B cell (primary cell): ENCODE results near the gene MBTPS1. TPM values are rescaled to one million over a fixed set of nuclear protein-coding genes. Genes with fewer than 3 reads are reported as not detected.

Source experiments
- ATAC-seq: fragments of 200-7000 bp; cut with Tn5 transposase; one replicate; pipeline ENCODE4 v1.10.0; 2021; ENCODE audit warnings: low read depth, mild to moderate bottlenecking, moderate number of reproducible peaks, moderate library complexity
- CTCF ChIA-PET: fragments of 350-600 bp; sonication (Branson Sonifier 250); formaldehyde crosslinking; loops from one replicate; lab custom pipeline; 2021; ENCODE audit warnings: antibody characterized with exemption, inconsistent platforms; lab: Charles Lee
- POLR2A ChIA-PET: fragments of 350-600 bp; sonication (Branson Sonifier 250); formaldehyde crosslinking; loops from one replicate; lab custom pipeline; 2021; ENCODE audit warnings: antibody characterized with exemption; lab: Charles Lee
- DNase-seq: peaks from one replicate; pipeline ENCODE4 v3.0.0; 2013
- H2AFZ ChIP-seq: 2 replicates; pipeline ENCODE4 v1.6.1; 2012; ENCODE audit warnings: mild to moderate bottlenecking, low read depth, low read length; ENCODE audit not compliant: insufficient read depth, poor library complexity, severe bottlenecking
- H3K27ac ChIP-seq, 2 donors: 1 replicate in 1 of 2; 2 replicates in 1 of 2; pipeline ENCODE4 v1.5.1; 2012 to 2013; ENCODE audit warnings: low read length in 2 of 2, mild to moderate bottlenecking in 2 of 2, moderate library complexity in 1 of 2
- H3K27me3 ChIP-seq, 4 experiments: fragments of 200-600 bp in 1 of 4; sonication (generic) in 1 of 4; replicated peaks in 1 of 4; 1 replicate in 2 of 4; 2 replicates in 2 of 4; pipeline versions ENCODE4 v1.6.1 to v1.7.0; 2013 to 2016; ENCODE audit warnings: low read length in 3 of 4, mild to moderate bottlenecking in 2 of 4, mixed read lengths in 1 of 4, moderate library complexity in 1 of 4; ENCODE audit not compliant: insufficient read depth in 4 of 4, control insufficient read depth in 3 of 4; ENCODE audit errors: control extremely low read depth in 1 of 4
- H3K36me3 ChIP-seq, 2 experiments: replicated peaks in 1 of 2; 1 replicate in 1 of 2; 2 replicates in 1 of 2; pipeline versions ENCODE4 v1.6.1 to v1.7.1; 2013; ENCODE audit warnings: low read length in 1 of 2; ENCODE audit not compliant: insufficient read depth in 2 of 2, control insufficient read depth in 1 of 2; ENCODE audit errors: control extremely low read depth in 1 of 2, extremely low read depth in 1 of 2
- H3K4me1 ChIP-seq, 2 donors: fragments of 200-600 bp in 1 of 2; sonication (generic) in 1 of 2; 1 replicate in 1 of 2; 2 replicates in 1 of 2; pipeline versions ENCODE4 v1.5.1 to v1.6.1; 2013 to 2017; ENCODE audit warnings: low read length in 2 of 2; ENCODE audit not compliant: control insufficient read depth in 2 of 2, insufficient read depth in 2 of 2
- H3K4me2 ChIP-seq: replicated peaks from 2 replicates; pipeline ENCODE3; 2012; ENCODE audit warnings: mild to moderate bottlenecking, low read depth, low read length; ENCODE audit not compliant: poor library complexity, severe bottlenecking
- H3K4me3 ChIP-seq, 5 experiments: fragments of 200-600 bp in 1 of 5; sonication (generic) in 1 of 5; 1 replicate in 3 of 5; 2 replicates in 2 of 5; pipeline versions ENCODE4 v1.5.1 to v1.7.0; 2011 to 2016; ENCODE audit warnings: low read length in 4 of 5, mild to moderate bottlenecking in 4 of 5, low read depth in 2 of 5, control low read depth in 1 of 5, moderate library complexity in 1 of 5; ENCODE audit not compliant: insufficient read depth in 1 of 5; ENCODE audit errors: control extremely low read depth in 1 of 5, extremely low read depth in 1 of 5
- H3K79me2 ChIP-seq: fragments of 200-600 bp; sonication (generic); one replicate; pipeline ENCODE4 v1.6.0; 2016; ENCODE audit warnings: low read length; ENCODE audit not compliant: control insufficient read depth, insufficient read depth
- H3K9ac ChIP-seq: fragments of 200-600 bp; sonication (generic); 2 replicates; pipeline ENCODE4 v1.6.1; 2017; ENCODE audit warnings: mild to moderate bottlenecking, low read length, moderate library complexity
- H3K9me3 ChIP-seq, 3 donors: one replicate each; pipeline versions ENCODE4 v1.6.1 to v1.7.1; 2013; ENCODE audit warnings: low read length in 2 of 3; ENCODE audit not compliant: control insufficient read depth in 2 of 3, insufficient read depth in 1 of 3; ENCODE audit errors: control extremely low read depth in 1 of 3
- H4K20me1 ChIP-seq: 2 replicates; pipeline ENCODE4 v1.6.0; 2012; ENCODE audit warnings: mild to moderate bottlenecking, low read length; ENCODE audit not compliant: insufficient read depth, control insufficient read depth, poor library complexity, severe bottlenecking
- H3K27ac Mint-ChIP-seq: one replicate; pipeline ENCODE4 v1.8.0; 2021; ENCODE audit warnings: mixed read lengths
- H3K27me3 Mint-ChIP-seq: one replicate; pipeline ENCODE4 v1.8.0; 2021; ENCODE audit warnings: mixed read lengths
- H3K4me1 Mint-ChIP-seq: one replicate; pipeline ENCODE4 v1.8.0; 2021; ENCODE audit warnings: mixed read lengths
- H3K4me3 Mint-ChIP-seq: one replicate; pipeline ENCODE4 v1.8.0; 2021; ENCODE audit warnings: mixed read lengths
- H3K9me3 Mint-ChIP-seq: one replicate; pipeline ENCODE4 v1.8.0; 2022; ENCODE audit warnings: mixed read lengths; ENCODE audit not compliant: insufficient read depth
- CTCF ChIP-seq: fragments of 200-600 bp; IDR thresholded peaks from one replicate; pipeline ENCODE4 v1.8.0; 2022; ENCODE audit warnings: antibody characterized with exemption, mild to moderate bottlenecking
- EZH2 ChIP-seq: IDR thresholded peaks from 2 replicates; pipeline ENCODE4 v1.6.1; 2012; ENCODE audit warnings: borderline replicate concordance, low read depth, mild to moderate bottlenecking, moderate library complexity, low read length; ENCODE audit not compliant: insufficient read depth, poor library complexity, severe bottlenecking
- WGBS: methylation state at CpG from one replicate; pipeline ENCODE4 v1.1.5; 2013; ENCODE audit warnings: missing lambda C conversion rate; ENCODE audit not compliant: insufficient coverage; 5-methylcytosine and 5-hydroxymethylcytosine counted together
- intact Hi-C: fragments of 100-400 bp; cut with micrococcal nuclease; formaldehyde crosslinking; loops from one replicate; pipeline ENCODE4 v1.10.0; 2022
- polyA plus RNA-seq: library from polyadenylated mRNA; depleted of rRNA; stranded (reverse); fragments of >200 nt; gene quantifications from 2 replicates; pipeline ENCODE4 v1.2.3, GENCODE V29; 2012
- total RNA-seq, 2 donors: library from RNA; stranded (reverse); fragments of 120-200 nt in 1 of 2; gene quantifications; 1 replicate in 1 of 2; 2 replicates in 1 of 2; pipeline versions ENCODE4 v1.2.3 to v1.2.4, GENCODE V29; 2013 to 2022

Gene MBTPS1
- total and polyA plus RNA-seq, 2 donors (not counting 1 experiment from before 2014, with no cell fraction given), result 85.9 to 120 TPM

GRCh38 chr16:84159800-84160199 lies 43.1 kb upstream of the MBTPS1 start:
- Histone ChIP-seq H3K4me1 (no peaks in the 10 kb centered on the region), H4K20me1 (no peaks in the 10 kb centered on the region), H3K9me3 (no peaks in the 10 kb centered on the region), H3K4me2 (no peak overlapping the region), H3K27ac (no peak overlapping the region), H2AFZ (no peak overlapping the region), H3K36me3 (no peaks in the 10 kb centered on the region), H3K4me3 (no peak overlapping the region), H3K27me3 (peaks cover 0 to 2% (median 0%) of the 10 kb centered on the region in 4 experiments), H3K79me2 (no peaks in the 10 kb centered on the region), H3K9ac (no peak overlapping the region)
- Mint-ChIP-seq H3K9me3 (no peaks in the 10 kb centered on the region), H3K4me1 (no peaks in the 10 kb centered on the region), H3K4me3 (no peak overlapping the region), H3K27me3 (peaks cover 52% of the 10 kb centered on the region), H3K27ac (no peak overlapping the region)
- ChIA-PET POLR2A (interaction anchor here (0.9 kb wide), 1 partner anchor 43 kb away, joined by 3 read pairs; the partner anchor contains the start of gene MBTPS1), CTCF (no interaction called here)
- intact Hi-C loops, result no loop called here
- no peak for ATAC-seq
- TF ChIP-seq EZH2 (no peak), CTCF (no peak)
- DNase-seq, result no peak
- no CpG with 5 or more reads among the region's 1 CpG for WGBS

DNA sequence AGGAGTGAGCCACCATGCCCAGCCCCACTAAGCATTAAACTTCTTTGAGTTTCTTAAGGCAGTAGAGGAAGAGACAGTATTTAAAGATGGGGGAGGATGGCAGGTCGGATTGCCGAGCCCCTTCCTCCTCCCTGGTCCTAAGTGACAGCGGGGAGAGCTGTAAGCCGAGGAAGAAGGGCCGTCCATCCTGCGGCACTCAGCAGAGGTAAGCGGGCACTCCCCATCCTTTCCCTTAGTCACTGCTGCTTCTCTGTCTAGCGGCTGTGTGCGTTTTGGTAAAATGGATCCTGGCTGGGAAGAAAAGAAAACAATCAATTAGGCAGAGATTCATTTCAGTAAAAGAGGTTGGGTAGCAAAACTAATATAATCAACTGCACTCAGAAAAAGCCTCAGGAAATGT lies 42.3 kb upstream of the MBTPS1 start:
- Histone ChIP-seq H3K27me3 (peaks cover 0 to 2% (median 0%) of the 10 kb centered on the region in 4 experiments), H3K9me3 (no peaks in the 10 kb centered on the region), H3K27ac (no peak overlapping the region), H4K20me1 (no peaks in the 10 kb centered on the region), H2AFZ (no peak overlapping the region), H3K4me2 (no peak overlapping the region), H3K4me3 (no peak overlapping the region), H3K36me3 (no peaks in the 10 kb centered on the region), H3K4me1 (no peaks in the 10 kb centered on the region), H3K9ac (no peak overlapping the region), H3K79me2 (no peaks in the 10 kb centered on the region)
- Mint-ChIP-seq H3K4me3 (no peak overlapping the region), H3K27me3 (peaks cover 49% of the 10 kb centered on the region), H3K9me3 (no peaks in the 10 kb centered on the region), H3K27ac (no peak overlapping the region), H3K4me1 (no peaks in the 10 kb centered on the region)
- WGBS, result 30% methylated on average over 2 of the region's 9 CpGs
- intact Hi-C loops, result no loop called here
- no peak for ATAC-seq
- no peak for DNase-seq
- ChIA-PET POLR2A (no interaction called here), CTCF (no interaction called here)
- TF ChIP-seq EZH2 (no peak), CTCF (no peak)
